ENCODE data around the gene PCA3. TPM values are rescaled to one million over a fixed set of nuclear protein-coding genes. Genes with fewer than 3 reads are reported as not detected.

The PCA3 gene
- total and polyA plus RNA-seq, 2 of the 8 experiments (the other 6 are each of a cell fraction or from before 2014, with no cell fraction given) = not detected

DNA sequence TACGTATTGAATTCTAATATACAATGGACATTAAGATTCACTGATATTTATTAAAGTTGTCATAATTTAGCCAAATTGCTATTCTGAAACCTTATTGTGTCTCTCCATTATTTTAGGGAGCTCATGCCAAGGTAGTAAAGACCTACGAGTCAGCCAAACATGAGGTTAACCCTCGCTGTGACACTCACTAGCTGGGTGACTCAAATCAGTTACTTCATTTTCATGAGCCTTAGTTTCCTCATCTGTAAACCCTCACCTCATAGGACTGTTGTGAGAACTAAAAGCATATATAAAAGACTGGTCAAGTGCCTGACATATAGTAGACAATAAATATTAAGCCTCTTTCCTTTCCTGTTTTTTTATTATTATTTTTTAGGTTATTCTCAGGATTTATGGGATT, 44.0 kb upstream of the PCA3 start:
- Histone ChIP-seq H3K23ac (ENCODE audit: insufficient read length) (no peak overlapping the region), H3K4me1 (replicated peaks in 1 of 4; ENCODE audit: control insufficient read depth in 3 of 4, insufficient read depth in 4 of 4, low read length in 3 of 4) (no peaks in the 10 kb centered on the region), H2BK15ac (ENCODE audit: low read length) (no peak overlapping the region), H3K4me2 (ENCODE audit: insufficient read depth in 1 of 2, low read depth in 2 of 2, low read length in 2 of 2) (no peak overlapping the region), H3K79me1 (ENCODE audit: low read depth, low read length) (no peaks in the 10 kb centered on the region), H2BK5ac (ENCODE audit: low read depth, low read length) (no peak overlapping the region), H3K14ac (ENCODE audit: insufficient read length) (no peak overlapping the region), H2BK120ac (replicated peaks; ENCODE audit: low read depth, low read length) (no peak overlapping the region), H3K27ac (ENCODE audit: low read depth, low read length) (no peak overlapping the region), H3K79me2 (ENCODE audit: control insufficient read depth in 1 of 2, insufficient read depth in 2 of 2, low read length in 2 of 2) (no peaks in the 10 kb centered on the region), H4K91ac (replicated peaks; ENCODE audit: insufficient read length, low read length) (no peak overlapping the region), H3K56ac (replicated peaks; ENCODE audit: insufficient read length, low read depth, low read length) (no peak overlapping the region), H2BK20ac (ENCODE audit: low read length) (no peak overlapping the region), H3K23me2 (ENCODE audit: low read depth, low read length) (no peaks in the 10 kb centered on the region), H2BK12ac (ENCODE audit: low read depth, low read length) (no peak overlapping the region), H4K20me1 (replicated peaks in 1 of 2; ENCODE audit: control insufficient read depth in 1 of 2, insufficient read depth in 2 of 2, low read length in 2 of 2) (no peaks in the 10 kb centered on the region), H4K5ac (ENCODE audit: insufficient read length, low read depth, low read length) (no peak overlapping the region), H3K36me3 (ENCODE audit: control insufficient read depth in 2 of 4, insufficient read depth in 4 of 4, low read length in 3 of 4) (no peaks in the 10 kb centered on the region), H3K27me3 (replicated peaks in 1 of 4; ENCODE audit: control insufficient read depth in 3 of 4, extremely low read depth in 1 of 4, insufficient read depth in 3 of 4, low read length in 3 of 4) (no peaks in the 10 kb centered on the region), H2AFZ (ENCODE audit: low read length) (no peak overlapping the region), H3K9me3 (ENCODE audit: insufficient read depth in 2 of 2, low read depth in 1 of 2, low read length in 1 of 2) (no peaks in the 10 kb centered on the region), H3K18ac (ENCODE audit: extremely low read depth, low read length) (no peak overlapping the region), H4K8ac (ENCODE audit: extremely low read depth, insufficient read depth, low read length) (no peak overlapping the region), H3K9ac (replicated peaks in 1 of 4; ENCODE audit: extremely low read depth in 1 of 4, low read depth in 3 of 4, low read length in 3 of 4) (no peak overlapping the region), H2AK5ac (ENCODE audit: low read depth, low read length) (no peak overlapping the region), H3K4ac (replicated peaks; ENCODE audit: insufficient read length, low read depth, low read length) (no peak overlapping the region), H3K4me3 (ENCODE audit: extremely low read depth in 1 of 4, insufficient read depth in 2 of 4, low read depth in 3 of 4, low read length in 4 of 4) (no peak overlapping the region)
- no peak for TF ChIP-seq SIN3A (conservative IDR thresholded peaks at IDR 0.05 in 1 of 2, IDR thresholded peaks at IDR 0.05 in 1 of 2; ENCODE audit: low read depth in 1 of 2, low read length in 2 of 2)
- TF ChIP-seq KDM1A (IDR thresholded peaks at IDR 0.05; ENCODE audit: borderline replicate concordance, low read length) = no peak
- no peak for TF ChIP-seq TEAD4 (IDR thresholded peaks at IDR 0.05; ENCODE audit: low read depth, low read length)
- TF ChIP-seq, protein P1, sequence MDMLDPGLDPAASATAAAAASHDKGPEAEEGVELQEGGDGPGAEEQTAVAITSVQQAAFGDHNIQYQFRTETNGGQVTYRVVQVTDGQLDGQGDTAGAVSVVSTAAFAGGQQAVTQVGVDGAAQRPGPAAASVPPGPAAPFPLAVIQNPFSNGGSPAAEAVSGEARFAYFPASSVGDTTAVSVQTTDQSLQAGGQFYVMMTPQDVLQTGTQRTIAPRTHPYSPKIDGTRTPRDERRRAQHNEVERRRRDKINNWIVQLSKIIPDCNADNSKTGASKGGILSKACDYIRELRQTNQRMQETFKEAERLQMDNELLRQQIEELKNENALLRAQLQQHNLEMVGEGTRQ (IDR thresholded peaks at IDR 0.05; ENCODE audit: low read length) = no peak
- ChIA-PET CTCF (ENCODE audit: partially characterized antibody) (interaction anchor here (0.9 to 1.6 kb wide), 2 partner anchors 30 to 280 kb away, joined by 4 to 5 read pairs; no protein-coding TSS in a partner anchor), POLR2A (ENCODE audit: partially characterized antibody) (interaction anchor here (0.6 kb wide), 1 partner anchor 126 kb away, joined by 3 read pairs; no protein-coding TSS in a partner anchor)
- DNase-seq (ENCODE audit: low read depth in 1 of 2, low spot score in 2 of 2) = no peak
- FAIRE-seq = no peak
- WGBS, 2 experiments (ENCODE audit: extremely low coverage in 1 of 2, insufficient coverage in 1 of 2, insufficient read length in 1 of 2, insufficient replicate concordance in 2 of 2, low coverage in 1 of 2, low lambda C conversion rate in 2 of 2, missing lambda C conversion rate in 1 of 2) = 86% methylated on average over 3 of the region's 3 CpGs; no CpG with 5 or more reads in 1 of the 2 experiments

All from H1 (cell line).